H54 (cell line): ENCODE data around the gene HSFY2.
"Not testable (repeated sequence)": the region's sequence is repeated elsewhere in the genome, so short reads cannot be mapped to it uniquely, and the experiment has no call there.

ENCODE experiments used
- DNase-seq: peaks from one replicate; pipeline ENCODE4 v3.0.0; 2011; ENCODE audit warnings: low spot score, mixed read lengths; ENCODE audit not compliant: insufficient read length
- FAIRE-seq: peaks from 3 replicates; lab custom pipeline; 2011; peaks lifted over from hg19 to GRCh38; lab: Jason Lieb, UNC

Gene HSFY2

GRCh38 chrY:18773635-18774034 is at the start of gene HSFY2:
TSS of gene HSFY2 (minus strand) at chrY:18773735. CDS start at chrY:18773618, 117 bp downstream.
- not testable (repeated sequence) for DNase-seq

GRCh38 chrY:18815751-18816150 is 42.2 kb upstream of the HSFY2 start:
- DNase-seq, FAIRE-seq: not testable (repeated sequence)

More at GRCh38 chrY:18773635-18774034, at the start of gene HSFY2:
- not testable (repeated sequence) for FAIRE-seq

- not testable (repeated sequence) for FAIRE-seq, DNase-seq
Measured at GRCh38 chrY:18788757-18789406, 15.3 kb upstream of the HSFY2 start.

GRCh38 chrY:18754077-18754476 is 19.5 kb downstream of the HSFY2 start:
- not testable (repeated sequence) for DNase-seq, FAIRE-seq

- FAIRE-seq = not testable (repeated sequence)
Measured at GRCh38 chrY:18753133-18753815, 20.3 kb downstream of the HSFY2 start.

GRCh38 chrY:18723714-18724113 is 49.8 kb downstream of the HSFY2 start:
- not testable (repeated sequence) for FAIRE-seq

More at GRCh38 chrY:18753133-18753815, 20.3 kb downstream of the HSFY2 start:
- not testable (repeated sequence) for DNase-seq

More at GRCh38 chrY:18723714-18724113, 49.8 kb downstream of the HSFY2 start:
- not testable (repeated sequence) for DNase-seq
